Chondrocyte (in vitro differentiated cells): ENCODE results near the gene PLEKHA3. TPM values are rescaled to one million over a fixed set of nuclear protein-coding genes. Genes with fewer than 3 reads are reported as not detected.

Source experiments
- DNase-seq: peaks from one replicate; pipeline ENCODE4 v3.0.0; 2021; ENCODE audit warnings: mixed read lengths, low spot score
- H3K27ac Mint-ChIP-seq: one replicate; pipeline ENCODE4 v1.8.0; 2021; ENCODE audit warnings: mild to moderate bottlenecking, moderate library complexity, mixed read lengths; ENCODE audit not compliant: unreplicated experiment
- H3K27me3 Mint-ChIP-seq: 2 replicates; pipeline ENCODE4 v1.8.0; 2021; ENCODE audit warnings: low read depth, mixed read lengths
- H3K36me3 Mint-ChIP-seq: 2 replicates; pipeline ENCODE4 v1.8.0; 2021; ENCODE audit warnings: low read depth, mixed read lengths
- H3K4me1 Mint-ChIP-seq: 2 replicates; pipeline ENCODE4 v1.8.0; 2021; ENCODE audit warnings: low read depth, mild to moderate bottlenecking, mixed read lengths
- H3K4me3 Mint-ChIP-seq: one replicate; pipeline ENCODE4 v1.8.0; 2021; ENCODE audit warnings: mild to moderate bottlenecking, moderate library complexity, mixed read lengths; ENCODE audit not compliant: unreplicated experiment
- H3K9me3 Mint-ChIP-seq: 2 replicates; pipeline ENCODE4 v1.8.0; 2021; ENCODE audit warnings: low read depth, mixed read lengths
- CTCF ChIP-seq: fragments of 200-600 bp; sonication (generic); IDR thresholded peaks from 2 replicates; pipeline ENCODE4 v1.5.0; 2021; ENCODE audit warnings: antibody characterized with exemption, mild to moderate bottlenecking, moderate library complexity
- long read RNA-seq: library from polyadenylated mRNA; stranded (forward); transcript quantifications from one replicate; pipeline ENCODE4 v2.0.0, GENCODE V29; 2021
- total RNA-seq: library from RNA; stranded (reverse); gene quantifications from 3 replicates; pipeline ENCODE4 v1.2.1, GENCODE V29; 2021

The PLEKHA3 gene
- total RNA-seq: 34.9 to 39.4 TPM (median 36.4 TPM) in 3 replicates
- long read RNA-seq, full-length matches to known transcripts: 37 of 41 reads
- long read RNA-seq, partial matches to known transcripts: 1 of 41 reads
- long read RNA-seq, other reads (novel, unspliced or antisense): 3 of 41 reads

GRCh38 chr2:178480227-178481181 lies at the start of gene PLEKHA3:
PLEKHA3 (plus strand) TSS chr2:178480457; CDS start chr2:178480870, 413 bp downstream.
- H3K27ac Mint-ChIP-seq: peak within 1 kb of the TSS; percentile 99
- no peaks in the 10 kb centered on the region for H3K27me3 Mint-ChIP-seq
- peak within 1 kb of the TSS; percentile 97 for H3K4me3 Mint-ChIP-seq
- H3K4me1 Mint-ChIP-seq: peaks cover 66% of the 10 kb centered on the region
- H3K9me3 Mint-ChIP-seq: no peaks in the 10 kb centered on the region
- TF ChIP-seq CTCF: no peak
- no peaks in the 10 kb centered on the region for H3K36me3 Mint-ChIP-seq
- DNase-seq: peak; percentile 99

- peaks cover 21% of the 10 kb centered on the region for H3K4me1 Mint-ChIP-seq
- DNase-seq: no peak
- H3K36me3 Mint-ChIP-seq: peaks cover 19% of the 10 kb centered on the region
- no peak for TF ChIP-seq CTCF
- H3K27me3 Mint-ChIP-seq: no peaks in the 10 kb centered on the region
- no peaks in the 10 kb centered on the region for H3K9me3 Mint-ChIP-seq
- H3K4me3 Mint-ChIP-seq: no peak overlapping the region
- no peak overlapping the region for H3K27ac Mint-ChIP-seq
Measured at GRCh38 chr2:178436662-178437061, 43.6 kb upstream of the PLEKHA3 start.

GRCh38 chr2:178441426-178441825 lies 38.8 kb upstream of the PLEKHA3 start:
- H3K27me3 Mint-ChIP-seq: no peaks in the 10 kb centered on the region
- DNase-seq: no peak
- peak overlapping the region; percentile 3 for H3K4me3 Mint-ChIP-seq
- no peak for TF ChIP-seq CTCF
- peak overlapping the region; percentile 84 for H3K27ac Mint-ChIP-seq
- H3K4me1 Mint-ChIP-seq: peaks cover 26% of the 10 kb centered on the region
- H3K36me3 Mint-ChIP-seq: peaks cover 28% of the 10 kb centered on the region
- H3K9me3 Mint-ChIP-seq: no peaks in the 10 kb centered on the region

- H3K9me3 Mint-ChIP-seq: no peaks in the 10 kb centered on the region
- peaks cover 17% of the 10 kb centered on the region for H3K36me3 Mint-ChIP-seq
- H3K27me3 Mint-ChIP-seq: no peaks in the 10 kb centered on the region
- no peak for TF ChIP-seq CTCF
- DNase-seq: no peak
- H3K4me3 Mint-ChIP-seq: peak overlapping the region; percentile 81
- peak overlapping the region; percentile 91 for H3K27ac Mint-ChIP-seq
- H3K4me1 Mint-ChIP-seq: peaks cover 32% of the 10 kb centered on the region
Measured at GRCh38 chr2:178448968-178449661, 31.1 kb upstream of the PLEKHA3 start.
